Panc1 (cell line): Measurements from ENCODE around the gene ZFPL1. TPM values are rescaled to one million over a fixed set of nuclear protein-coding genes. Genes with fewer than 3 reads are reported as not detected.

Experiments
- ATAC-seq: fragments of 200-7000 bp; cut with Tn5 transposase; 2 replicates; pipeline ENCODE4 v1.9.1; 2020; ENCODE audit warnings: mild to moderate bottlenecking, moderate library complexity
- BruUV-seq: library from RNA; stranded (reverse); fragments of 400-500 nt; replicated peaks from 2 replicates; lab custom pipeline; 2021; lab: Mats Ljungman, UMichigan
- CTCF ChIA-PET: fragments of 300-600 bp; sonication (Branson Sonifier 250); formaldehyde crosslinking; loops from one replicate; lab custom pipeline; 2022; ENCODE audit warnings: antibody characterized with exemption; lab: Charles Lee
- POLR2A ChIA-PET: fragments of 300-600 bp; sonication (Branson Sonifier 250); formaldehyde crosslinking; loops from one replicate; lab custom pipeline; 2022; ENCODE audit warnings: antibody characterized with exemption; lab: Charles Lee
- DNase-seq: peaks from one replicate; pipeline ENCODE4 v3.0.0-alpha.2; 2010; ENCODE audit warnings: low read depth, low spot score
- H3K27ac ChIP-seq: 2 replicates; pipeline ENCODE4 v1.5.1; 2011; ENCODE audit warnings: mild to moderate bottlenecking, low read length, inconsistent platforms
- H3K27me3 ChIP-seq: fragments of 200-500 bp; sonication (Bioruptor generic); 2 replicates; pipeline ENCODE4 v1.6.0; 2014; ENCODE audit warnings: low read length, inconsistent platforms; ENCODE audit not compliant: control insufficient read depth, insufficient read depth
- H3K36me3 ChIP-seq: fragments of 200-500 bp; sonication (Bioruptor generic); 2 replicates; pipeline ENCODE4 v1.5.1; 2014; ENCODE audit warnings: inconsistent platforms, mild to moderate bottlenecking, low read length, moderate library complexity; ENCODE audit not compliant: control insufficient read depth, insufficient read depth
- H3K4me1 ChIP-seq: 2 replicates; pipeline ENCODE4 v1.5.1; 2011; ENCODE audit warnings: inconsistent platforms, mild to moderate bottlenecking, low read length, moderate library complexity; ENCODE audit not compliant: control insufficient read depth, insufficient read depth
- H3K4me3 ChIP-seq, 2 experiments: 2 replicates each; pipeline ENCODE4 v1.5.1; 2011 to 2012; ENCODE audit warnings: low read depth in 2 of 2, low read length in 2 of 2, mild to moderate bottlenecking in 2 of 2, inconsistent platforms in 1 of 2, moderate library complexity in 1 of 2
- H3K9me3 ChIP-seq: fragments of 200-500 bp; sonication (Bioruptor generic); 2 replicates; pipeline ENCODE4 v1.5.1; 2014; ENCODE audit warnings: low read depth, mild to moderate bottlenecking, inconsistent platforms, low read length, moderate library complexity; ENCODE audit not compliant: control insufficient read depth, insufficient read depth
- CTCF ChIP-seq: fragments of 450-650 bp; IDR thresholded peaks from 2 replicates; pipeline ENCODE4 v1.5.1; 2017; ENCODE audit warnings: mild to moderate bottlenecking
- POLR2AphosphoS5 ChIP-seq: IDR thresholded peaks from 2 replicates; pipeline ENCODE4 v1.6.1; 2012; ENCODE audit warnings: mild to moderate bottlenecking, low read depth, low read length, moderate library complexity
- REST ChIP-seq, 2 experiments: IDR thresholded peaks; 2 replicates each; pipeline ENCODE4 v1.6.1; 2011 to 2012; ENCODE audit warnings: low read depth in 2 of 2, control low read depth in 1 of 2, low read length in 1 of 2, mild to moderate bottlenecking in 1 of 2, moderate library complexity in 1 of 2; ENCODE audit not compliant: insufficient read depth in 1 of 2
- SIN3A ChIP-seq: IDR thresholded peaks from 2 replicates; pipeline ENCODE4 v1.6.1; 2012; ENCODE audit warnings: low read depth, mild to moderate bottlenecking, low read length, moderate library complexity, borderline replicate concordance; ENCODE audit not compliant: insufficient read depth
- TCF7L2 ChIP-seq: IDR thresholded peaks from 2 replicates; pipeline ENCODE4 v1.6.1; 2011; ENCODE audit warnings: mild to moderate bottlenecking, low read depth, low read length, inconsistent platforms
- in situ Hi-C: cut with HindIII; loops from 2 replicates; pipeline ENCODE4 v1.10.0; 2016; ENCODE audit warnings: low sequenced_read_pairs, low pct_unique_long_range_greater_than_20kb
- intact Hi-C: fragments of 100-400 bp; cut with micrococcal nuclease; formaldehyde crosslinking; loops from one replicate; pipeline ENCODE4 v1.10.0; 2022; ENCODE audit not compliant: unreplicated experiment
- total RNA-seq: library from RNA; stranded (reverse); gene quantifications from one replicate; pipeline ENCODE4 v1.2.1, GENCODE V29; 2021; ENCODE audit not compliant: unreplicated experiment

The ZFPL1 gene
- total RNA-seq, 1 experiment from 2014 or later, result 68.4 TPM

- POLR2A ChIA-PET, result no interaction called here
- Histone ChIP-seq H3K9me3 (no peaks in the 10 kb centered on the region), H3K4me1 (peaks cover 16% of the 10 kb centered on the region), H3K27me3 (no peaks in the 10 kb centered on the region), H3K4me3 (peak overlapping the region; percentile 91 to 96), H3K36me3 (peaks cover 9% of the 10 kb centered on the region; the same call in 1 of the 2 replicates), H3K27ac (peak overlapping the region; percentile 99)
- ATAC-seq (no peak), DNase-seq (no peak)
- in situ Hi-C loops (no loop called here), intact Hi-C loops (loop anchor here (10.0 kb wide), 1 partner anchor 52 kb away; the partner anchor contains the start of gene CAPN1)
- CTCF ChIA-PET, result no interaction called here
- TF ChIP-seq POLR2AphosphoS5, result no peak
- TF ChIP-seq CTCF, result no peak
- TF ChIP-seq REST (IDR thresholded peaks at IDR 0.05; ENCODE audit: insufficient read depth in 1 of 2, low read depth in 2 of 2, low read length in 1 of 2), result no peak
- TF ChIP-seq TCF7L2, result no peak
- no peak for TF ChIP-seq SIN3A
- TSS peak; percentile 71 for BruUV-seq
These were observed 49.1 kb downstream of the ZFPL1 start for GRCh38 chr11:65132988-65133700.

GRCh38 chr11:65133724-65134123 is 49.7 kb downstream of the ZFPL1 start:
- Histone ChIP-seq H3K36me3 (peaks cover 9% of the 10 kb centered on the region; the same call in 1 of the 2 replicates), H3K4me1 (peaks cover 16% of the 10 kb centered on the region), H3K4me3 (peak overlapping the region; percentile 91 to 96), H3K9me3 (no peaks in the 10 kb centered on the region), H3K27me3 (no peaks in the 10 kb centered on the region), H3K27ac (peak overlapping the region; percentile 99)
- intact Hi-C loops, result loop anchor here (10.0 kb wide), 1 partner anchor 51 kb away; the partner anchor contains the start of gene CAPN1
- POLR2A ChIA-PET, result interaction anchor here (2.3 kb wide), 1 partner anchor 12 kb away, joined by 10 read pairs; the partner anchor contains the start of genes FAU and MRPL49
- CTCF ChIA-PET, result no interaction called here
- ATAC-seq (no peak), DNase-seq (no peak)
- no peak for TF ChIP-seq TCF7L2
- TF ChIP-seq SIN3A, result no peak
- no peak for TF ChIP-seq CTCF
- TF ChIP-seq REST (IDR thresholded peaks at IDR 0.05; ENCODE audit: insufficient read depth in 1 of 2, low read depth in 2 of 2, low read length in 1 of 2), result no peak
- TF ChIP-seq POLR2AphosphoS5, result no peak
- BruUV-seq, result no TSS peak
- in situ Hi-C loops, result no loop called here
